ENCODE measurements around the gene GREB1L. TPM values are rescaled to one million over a fixed set of nuclear protein-coding genes. Genes with fewer than 3 reads are reported as not detected.

The GREB1L gene
- total RNA-seq, 6 experiments from 2014 or later: 3.1 to 7.9 (median 5.7) TPM

DNA sequence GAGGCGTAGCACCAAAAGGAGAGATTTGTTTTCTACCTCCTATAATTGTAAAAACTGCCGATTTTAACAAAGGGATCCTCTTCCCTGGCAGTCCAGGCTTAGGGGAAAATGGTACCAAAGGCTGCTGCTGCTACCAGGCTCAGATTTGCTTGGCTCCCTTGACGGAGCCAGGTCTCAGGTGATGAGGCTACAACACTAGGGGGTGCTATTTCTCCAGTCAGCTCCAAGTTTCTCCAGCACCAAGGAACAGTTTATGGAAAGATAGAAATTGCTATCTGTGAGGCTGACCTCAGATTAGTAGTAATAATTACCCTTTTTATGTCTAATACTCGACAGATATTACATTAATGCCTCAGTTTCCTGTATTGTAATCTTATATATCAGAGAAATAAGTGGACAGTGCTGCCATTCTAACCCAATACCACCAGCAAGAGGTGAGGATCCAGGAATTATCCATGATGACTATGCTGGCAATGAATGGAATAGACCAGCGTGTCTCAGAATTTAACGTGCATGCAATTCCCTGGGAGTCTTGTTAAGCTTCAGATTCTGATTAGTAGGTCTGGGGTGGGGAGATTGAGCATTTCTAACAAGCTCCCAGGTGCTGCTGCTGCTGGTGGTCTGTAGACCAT lies 247.2 kb downstream of the GREB1L start:
- 32% methylated on average over 6 of the region's 6 CpGs for whole genome bisulfite sequencing (ENCODE audit: insufficient coverage, low coverage, low lambda C conversion rate, missing lambda C conversion rate)
- Histone ChIP-seq H3K27ac (no peak overlapping the region), H3K36me3 (no peaks in the 10 kb centered on the region), H3K4me3 (no peak overlapping the region), H3K27me3 (no peaks in the 10 kb centered on the region), H3K4me1 (no peaks in the 10 kb centered on the region), H3K9me3 (no peaks in the 10 kb centered on the region)
- no peak for TF ChIP-seq POLR2A (IDR thresholded peaks at IDR 0.05)
- TF ChIP-seq, protein P1, sequence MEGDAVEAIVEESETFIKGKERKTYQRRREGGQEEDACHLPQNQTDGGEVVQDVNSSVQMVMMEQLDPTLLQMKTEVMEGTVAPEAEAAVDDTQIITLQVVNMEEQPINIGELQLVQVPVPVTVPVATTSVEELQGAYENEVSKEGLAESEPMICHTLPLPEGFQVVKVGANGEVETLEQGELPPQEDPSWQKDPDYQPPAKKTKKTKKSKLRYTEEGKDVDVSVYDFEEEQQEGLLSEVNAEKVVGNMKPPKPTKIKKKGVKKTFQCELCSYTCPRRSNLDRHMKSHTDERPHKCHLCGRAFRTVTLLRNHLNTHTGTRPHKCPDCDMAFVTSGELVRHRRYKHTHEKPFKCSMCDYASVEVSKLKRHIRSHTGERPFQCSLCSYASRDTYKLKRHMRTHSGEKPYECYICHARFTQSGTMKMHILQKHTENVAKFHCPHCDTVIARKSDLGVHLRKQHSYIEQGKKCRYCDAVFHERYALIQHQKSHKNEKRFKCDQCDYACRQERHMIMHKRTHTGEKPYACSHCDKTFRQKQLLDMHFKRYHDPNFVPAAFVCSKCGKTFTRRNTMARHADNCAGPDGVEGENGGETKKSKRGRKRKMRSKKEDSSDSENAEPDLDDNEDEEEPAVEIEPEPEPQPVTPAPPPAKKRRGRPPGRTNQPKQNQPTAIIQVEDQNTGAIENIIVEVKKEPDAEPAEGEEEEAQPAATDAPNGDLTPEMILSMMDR (IDR thresholded peaks at IDR 0.05): peak; percentile 73 to 87 (median 82)
- peak in 1 of 3 donors; percentile 67 for DNase-seq
- peak; percentile 94 to 98 (median 96) for ATAC-seq
- intact Hi-C loops (cut with DNase I): no loop called here

DNA sequence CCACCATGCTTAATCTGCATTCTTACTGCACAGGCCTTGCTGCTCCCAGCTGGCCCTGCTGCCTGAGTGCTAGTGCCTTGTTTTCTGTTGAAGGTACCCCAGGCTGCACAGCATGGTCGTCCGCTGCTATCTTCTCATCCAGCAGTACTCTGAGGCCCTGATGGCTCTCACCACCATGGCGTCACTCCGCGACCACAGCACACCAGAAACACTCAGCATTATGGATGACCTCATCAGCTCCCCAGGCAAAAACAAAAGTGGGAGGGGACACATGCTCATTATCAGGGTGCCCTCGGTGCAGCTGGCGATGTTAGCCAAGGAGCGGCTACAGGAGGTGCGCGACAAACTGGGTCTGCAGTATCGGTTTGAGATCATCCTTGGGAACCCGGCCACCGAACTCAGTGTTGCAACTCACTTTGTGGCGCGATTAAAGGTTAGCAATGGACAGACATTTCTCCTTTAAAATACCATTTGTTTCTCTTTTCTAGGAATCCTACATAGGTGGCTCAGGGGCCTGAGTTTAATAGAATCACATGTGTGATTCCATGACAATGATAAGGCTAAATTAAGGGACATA lies 248.0 kb downstream of the GREB1L start:
- Histone ChIP-seq H3K9me3 (no peaks in the 10 kb centered on the region), H3K4me1 (no peaks in the 10 kb centered on the region), H3K4me3 (no peak overlapping the region), H3K36me3 (no peaks in the 10 kb centered on the region), H3K27me3 (no peaks in the 10 kb centered on the region), H3K27ac (no peak overlapping the region)
- 81% methylated on average over 3 of the region's 15 CpGs for WGBS (ENCODE audit: insufficient coverage, low coverage, low lambda C conversion rate, missing lambda C conversion rate)
- intact Hi-C loops (cut with DNase I): no loop called here
- TF ChIP-seq, protein P1 (IDR thresholded peaks at IDR 0.05): no peak
- TF ChIP-seq POLR2A (IDR thresholded peaks at IDR 0.05): no peak
- DNase-seq: no peak
- no peak for ATAC-seq

DNA sequence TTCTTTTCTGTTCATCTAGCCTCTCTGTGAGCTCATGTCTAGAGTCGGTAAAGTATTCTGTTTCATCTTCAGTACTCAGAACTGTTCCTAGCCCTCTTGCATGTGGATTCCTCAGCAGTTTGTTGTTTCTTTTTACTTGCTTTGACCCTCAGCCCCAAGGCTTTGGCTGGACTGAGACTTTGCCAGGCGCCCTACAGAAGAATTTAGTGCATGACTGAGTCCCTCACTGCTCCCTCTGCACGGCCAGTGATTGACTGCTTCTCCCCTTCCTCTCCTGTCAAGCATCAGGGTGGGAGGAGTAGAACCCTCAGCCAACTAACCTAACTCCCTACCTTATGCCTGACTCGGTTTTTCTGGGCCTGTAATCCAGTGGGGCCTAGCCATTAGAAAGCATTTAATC lies 248.7 kb downstream of the GREB1L start:
- TF ChIP-seq POLR2A (IDR thresholded peaks at IDR 0.05): no peak
- DNase-seq (no peak), ATAC-seq (no peak)
- H3K4me3 ChIP-seq: no peak overlapping the region
- 68% methylated on average over 4 of the region's 4 CpGs for WGBS (ENCODE audit: insufficient coverage, low coverage, low lambda C conversion rate, missing lambda C conversion rate)
- no peak overlapping the region for H3K27ac ChIP-seq
- no peaks in the 10 kb centered on the region for H3K27me3 ChIP-seq
- no peaks in the 10 kb centered on the region for H3K9me3 ChIP-seq
- intact Hi-C loops (cut with DNase I): no loop called here
- H3K4me1 ChIP-seq: no peaks in the 10 kb centered on the region
- H3K36me3 ChIP-seq: no peaks in the 10 kb centered on the region

DNA sequence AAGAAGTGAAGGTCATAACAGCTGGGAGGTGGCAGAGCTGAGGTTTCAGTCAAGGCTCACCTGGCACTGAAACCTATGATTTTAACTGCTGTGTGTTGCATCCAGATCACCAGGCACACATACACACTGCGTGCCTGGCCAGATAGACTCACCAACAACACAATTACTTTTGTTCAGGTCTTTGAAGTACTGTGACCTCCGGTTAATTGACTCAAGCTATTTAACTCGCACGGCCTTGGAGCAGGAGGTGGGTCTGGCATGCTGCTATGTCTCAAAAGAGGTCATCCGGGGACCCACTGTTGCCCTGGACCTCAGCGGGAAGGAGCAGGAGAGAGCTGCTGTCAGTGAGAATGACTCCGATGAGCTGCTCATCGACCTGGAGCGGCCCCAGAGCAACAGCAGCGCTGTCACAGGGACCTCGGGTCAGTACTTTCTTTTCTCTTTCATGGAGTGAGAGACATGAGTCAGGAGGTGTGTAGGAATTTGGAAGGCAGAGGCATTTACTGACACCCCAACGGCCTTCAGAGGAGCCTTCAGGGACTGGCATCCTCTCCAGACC lies 254.3 kb downstream of the GREB1L start:
- TF ChIP-seq, protein P1 (IDR thresholded peaks at IDR 0.05): no peak
- TF ChIP-seq POLR2A (IDR thresholded peaks at IDR 0.05): no peak
- Histone ChIP-seq H3K4me1 (no peaks in the 10 kb centered on the region), H3K36me3 (no peaks in the 10 kb centered on the region), H3K27me3 (no peaks in the 10 kb centered on the region), H3K4me3 (no peak overlapping the region), H3K9me3 (no peaks in the 10 kb centered on the region), H3K27ac (no peak overlapping the region)
- 82% methylated on average over 2 of the region's 12 CpGs for WGBS (ENCODE audit: insufficient coverage, low coverage, low lambda C conversion rate, missing lambda C conversion rate)
- ATAC-seq (no peak), DNase-seq (no peak)
- intact Hi-C loops (cut with DNase I): no loop called here

DNA sequence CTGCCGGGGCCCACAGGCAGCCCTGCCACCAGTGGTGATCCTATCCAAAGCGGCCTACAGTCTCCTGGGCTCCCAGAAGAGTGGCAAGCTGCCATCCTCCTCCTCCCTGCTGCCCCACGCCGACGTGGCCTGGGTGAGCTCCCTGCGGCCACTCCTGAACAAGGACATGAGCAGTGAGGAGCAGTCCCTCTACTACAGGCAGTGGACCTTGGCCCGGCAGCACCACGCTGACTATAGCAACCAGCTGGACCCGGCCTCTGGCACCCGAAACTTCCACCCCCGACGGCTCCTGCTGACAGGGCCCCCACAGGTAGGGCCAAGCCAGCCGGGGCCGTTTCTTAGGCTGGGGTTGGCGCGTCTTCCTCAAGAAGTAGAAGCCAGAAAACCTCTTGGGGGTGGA lies 258.0 kb downstream of the GREB1L start:
- H3K4me1 ChIP-seq: no peaks in the 10 kb centered on the region
- no peaks in the 10 kb centered on the region for H3K27me3 ChIP-seq
- no peak for ATAC-seq
- intact Hi-C loops (cut with DNase I): no loop called here
- H3K27ac ChIP-seq: no peak overlapping the region
- TF ChIP-seq POLR2A (IDR thresholded peaks at IDR 0.05): no peak
- TF ChIP-seq, protein P1 (IDR thresholded peaks at IDR 0.05): no peak
- no peaks in the 10 kb centered on the region for H3K9me3 ChIP-seq
- 60% methylated on average over 1 of the region's 16 CpGs for WGBS (ENCODE audit: insufficient coverage, low coverage, low lambda C conversion rate, missing lambda C conversion rate)
- no peak overlapping the region for H3K4me3 ChIP-seq
- DNase-seq: no peak
- no peaks in the 10 kb centered on the region for H3K36me3 ChIP-seq

All from right lobe of liver (tissue), 6 donors.